Omental fat pad (tissue), 4 donors: Measurements from ENCODE around the gene GRIK3. TPM values are rescaled to one million over a fixed set of nuclear protein-coding genes. Genes with fewer than 3 reads are reported as not detected.
"Not testable (repeated sequence)": the region's sequence is repeated elsewhere in the genome, so short reads cannot be mapped to it uniquely, and the experiment has no call there.

Source experiments
- ATAC-seq: fragments of 150-250 bp; one replicate; pipeline ENCODE4 v1.9.1; 2016; ENCODE audit warnings: mild to moderate bottlenecking, moderate library complexity; ENCODE audit not compliant: low FRiP score
- DNase-seq: peaks from one replicate; pipeline ENCODE4 v3.0.0-alpha.2; 2019; ENCODE audit warnings: low spot score
- total RNA-seq, 4 donors: library from RNA; depleted of rRNA; stranded (reverse); fragments of >200 nt; gene quantifications; one replicate each; pipeline ENCODE4 v1.1.0, GENCODE V29; 2016
- TF ChIP-seq, protein P1 (sequence below), 3 donors: fragments of 450-650 bp; IDR thresholded peaks; one replicate each; pipeline ENCODE4 v1.5.1; 2016 to 2017; ENCODE audit warnings: antibody characterized with exemption in 3 of 3, mild to moderate bottlenecking in 3 of 3, moderate library complexity in 2 of 3

GRIK3 gene
- total RNA-seq, 4 donors from 2014 or later = 0.09 to 0.79 TPM; not detected in 2

DNA sequence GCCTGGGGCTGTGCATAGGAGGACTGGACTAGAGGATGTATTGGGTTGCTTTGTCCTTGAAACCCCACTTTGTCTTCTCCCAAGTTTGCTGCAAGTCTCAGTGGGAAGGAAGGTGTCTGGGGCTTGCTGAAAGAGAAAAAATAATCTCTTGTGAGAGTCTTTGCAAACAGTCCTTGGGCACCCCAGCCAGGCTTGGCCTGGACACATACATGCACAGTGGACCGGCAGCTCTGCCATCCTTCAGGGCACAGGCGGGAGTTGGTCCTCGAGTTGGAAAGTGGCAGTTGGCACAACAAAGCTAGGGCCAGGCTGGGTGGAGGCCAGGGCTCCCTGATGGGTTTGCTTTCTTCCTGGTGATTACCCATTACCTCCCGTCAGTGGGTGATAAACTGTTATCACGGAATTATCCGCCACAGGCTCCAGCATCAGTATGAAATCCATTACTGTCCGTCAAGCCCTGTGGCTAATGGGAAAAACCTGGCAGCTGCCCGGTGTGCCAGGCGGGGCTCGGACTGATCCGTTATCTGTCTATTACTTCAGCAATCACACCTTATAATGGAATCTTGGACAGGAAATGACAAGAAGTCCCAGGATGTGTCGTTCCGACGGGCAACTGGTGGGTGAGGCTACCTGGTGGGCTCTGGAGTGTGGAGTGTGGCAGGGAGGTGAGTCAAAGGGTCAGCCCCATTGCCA lies 265.7 kb downstream of the GRIK3 start:
- no peak for ATAC-seq
- no peak for DNase-seq

DNA sequence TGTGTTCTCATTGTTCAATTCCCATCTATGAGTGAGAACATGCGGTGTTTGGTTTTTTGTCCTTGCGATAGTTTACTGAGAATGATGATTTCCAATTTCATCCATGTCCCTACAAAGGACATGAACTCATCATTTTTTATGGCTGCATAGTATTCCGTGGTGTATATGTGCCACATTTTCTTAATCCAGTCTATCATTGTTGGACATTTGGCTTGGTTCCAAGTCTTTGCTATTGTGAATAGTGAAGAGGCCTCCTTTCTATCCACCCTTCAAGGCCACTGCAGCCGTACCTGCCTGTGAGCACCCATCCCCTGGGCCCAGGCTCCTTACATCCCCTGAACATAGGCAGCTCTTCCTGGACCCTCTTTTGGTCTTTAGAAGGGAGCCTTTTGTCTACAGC lies 266.9 kb downstream of the GRIK3 start:
- DNase-seq, ATAC-seq: not testable (repeated sequence)

More for the DNA sequence above, 265.7 kb downstream of the GRIK3 start:
- TF ChIP-seq, protein P1, sequence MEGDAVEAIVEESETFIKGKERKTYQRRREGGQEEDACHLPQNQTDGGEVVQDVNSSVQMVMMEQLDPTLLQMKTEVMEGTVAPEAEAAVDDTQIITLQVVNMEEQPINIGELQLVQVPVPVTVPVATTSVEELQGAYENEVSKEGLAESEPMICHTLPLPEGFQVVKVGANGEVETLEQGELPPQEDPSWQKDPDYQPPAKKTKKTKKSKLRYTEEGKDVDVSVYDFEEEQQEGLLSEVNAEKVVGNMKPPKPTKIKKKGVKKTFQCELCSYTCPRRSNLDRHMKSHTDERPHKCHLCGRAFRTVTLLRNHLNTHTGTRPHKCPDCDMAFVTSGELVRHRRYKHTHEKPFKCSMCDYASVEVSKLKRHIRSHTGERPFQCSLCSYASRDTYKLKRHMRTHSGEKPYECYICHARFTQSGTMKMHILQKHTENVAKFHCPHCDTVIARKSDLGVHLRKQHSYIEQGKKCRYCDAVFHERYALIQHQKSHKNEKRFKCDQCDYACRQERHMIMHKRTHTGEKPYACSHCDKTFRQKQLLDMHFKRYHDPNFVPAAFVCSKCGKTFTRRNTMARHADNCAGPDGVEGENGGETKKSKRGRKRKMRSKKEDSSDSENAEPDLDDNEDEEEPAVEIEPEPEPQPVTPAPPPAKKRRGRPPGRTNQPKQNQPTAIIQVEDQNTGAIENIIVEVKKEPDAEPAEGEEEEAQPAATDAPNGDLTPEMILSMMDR (IDR thresholded peaks at IDR 0.05) = no peak

DNA sequence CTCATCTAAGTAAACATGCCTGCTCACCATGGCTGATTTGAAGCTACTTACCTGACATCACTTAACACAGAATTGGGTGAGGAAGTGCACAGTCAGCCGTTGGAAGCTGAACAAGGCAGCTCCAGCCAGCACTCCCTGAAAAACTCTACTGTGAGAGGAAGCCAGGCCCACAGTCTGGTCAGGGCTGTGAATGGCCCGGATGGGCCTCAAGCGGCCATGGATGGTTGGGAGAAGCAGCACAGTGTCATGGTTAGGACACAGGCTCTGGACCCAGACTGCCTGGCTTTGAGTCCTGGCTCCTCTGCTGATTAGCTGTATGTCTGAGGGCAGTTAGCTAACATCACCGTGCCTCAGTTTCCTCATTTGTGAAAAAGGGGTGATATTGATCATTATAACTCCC lies 267.8 kb downstream of the GRIK3 start:
- no peak for DNase-seq
- TF ChIP-seq, protein P1 (IDR thresholded peaks at IDR 0.05) = no peak
- no peak for ATAC-seq

DNA sequence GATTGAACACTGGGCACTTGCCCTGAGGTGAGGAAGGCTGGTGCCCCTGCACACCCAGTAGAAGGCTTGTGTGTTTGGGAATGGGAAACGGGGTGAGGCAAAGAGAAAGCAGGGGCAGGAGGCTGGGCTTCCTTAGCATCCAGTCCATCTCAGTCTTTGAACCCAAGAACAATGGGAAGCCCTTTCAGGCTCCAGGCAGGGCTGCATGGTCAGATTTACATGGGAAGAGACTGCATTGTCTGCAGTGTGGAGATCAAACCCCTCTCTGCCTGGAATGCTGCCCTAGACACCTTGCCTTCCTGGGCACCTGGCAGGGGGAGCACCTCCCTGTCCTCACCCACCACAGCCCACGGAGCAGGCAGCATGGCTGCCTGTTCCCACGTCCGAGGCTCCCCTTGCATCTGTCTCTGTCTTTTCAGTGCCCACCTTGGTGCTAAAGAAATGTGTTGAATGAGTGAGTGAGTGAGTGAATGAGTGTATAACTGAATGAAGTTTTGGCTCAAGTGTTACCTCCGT lies 268.5 kb downstream of the GRIK3 start:
- TF ChIP-seq, protein P1 (IDR thresholded peaks at IDR 0.05) = no peak
- ATAC-seq (no peak), DNase-seq (no peak)

DNA sequence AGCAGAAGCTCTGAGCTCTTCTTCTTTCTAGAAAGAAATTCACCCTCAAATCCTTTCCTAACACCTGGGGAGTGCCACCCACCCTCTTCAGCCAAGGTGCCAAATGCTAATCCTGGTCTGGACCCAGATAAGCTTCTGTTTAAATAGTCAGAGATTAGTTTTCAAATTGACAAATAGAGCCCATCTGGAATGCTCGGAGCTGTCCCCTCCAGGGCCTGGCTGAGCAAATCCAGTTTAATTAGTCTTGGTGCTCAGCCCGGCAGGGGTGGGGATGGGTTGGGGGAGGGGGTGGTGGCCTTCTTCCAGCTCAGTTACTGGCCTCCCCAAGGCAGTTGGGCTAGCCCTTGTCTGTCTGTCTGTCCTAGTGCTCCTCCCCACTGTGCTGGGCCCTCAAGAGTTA lies 269.5 kb downstream of the GRIK3 start:
- no peak for DNase-seq
- ATAC-seq = no peak
- TF ChIP-seq, protein P1 (IDR thresholded peaks at IDR 0.05) = no peak

DNA sequence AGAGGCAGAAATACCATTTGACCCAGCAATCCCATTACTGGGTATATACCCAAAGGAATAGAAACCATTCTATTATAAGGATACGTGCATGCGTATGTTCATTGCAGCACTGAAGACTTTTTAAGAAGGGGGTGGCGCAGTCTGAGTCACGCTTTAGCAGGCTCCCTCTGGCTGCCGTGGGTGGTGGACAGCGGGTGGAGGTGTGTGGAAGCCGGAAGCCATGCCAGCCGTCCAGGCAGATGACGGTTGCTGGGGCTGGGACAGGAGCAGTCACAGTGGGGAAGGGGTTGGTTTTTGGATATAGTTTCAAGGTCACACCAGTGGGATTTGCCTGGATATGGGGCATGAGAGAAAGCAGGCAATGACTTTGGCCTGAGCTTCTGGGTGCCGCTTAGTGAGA lies 270.5 kb downstream of the GRIK3 start:
- TF ChIP-seq, protein P1 (IDR thresholded peaks at IDR 0.05) = no peak
- DNase-seq (no peak), ATAC-seq (no peak)

DNA sequence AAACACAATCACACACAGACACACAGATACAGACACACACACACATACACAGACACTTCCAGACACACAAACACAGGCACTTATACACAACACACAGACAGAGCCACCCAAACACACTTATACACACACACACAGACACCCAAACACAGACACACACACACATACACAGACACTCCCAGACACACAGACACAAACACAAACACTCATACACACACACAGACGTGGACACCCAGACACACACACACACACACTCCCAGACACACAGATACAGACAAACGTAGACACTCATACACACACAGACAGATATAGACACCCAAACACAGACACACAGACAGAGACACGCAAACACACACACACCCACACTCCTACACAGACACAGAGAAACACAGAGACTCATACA lies 272.1 kb downstream of the GRIK3 start:
- DNase-seq (no peak), ATAC-seq (no peak)

More for the DNA sequence above, 272.1 kb downstream of the GRIK3 start:
- TF ChIP-seq, protein P1 (IDR thresholded peaks at IDR 0.05) = no peak
